CD1c-positive myeloid dendritic cell (primary cell): ENCODE results near the gene SAMD14.

Experiments
- DNase-seq: peaks from one replicate; pipeline ENCODE4 v3.0.0-alpha.2; 2016; ENCODE audit errors: extremely low spot score

SAMD14 gene

GRCh38 chr17:50112694-50113093 is 17.3 kb downstream of the SAMD14 start:
- no peak for DNase-seq

GRCh38 chr17:50111673-50112655 is 18.0 kb downstream of the SAMD14 start:
- DNase-seq = peak; percentile 20

- no peak for DNase-seq
These were observed 19.2 kb downstream of the SAMD14 start for GRCh38 chr17:50110591-50111349.

- DNase-seq = no peak
These were observed 20.2 kb downstream of the SAMD14 start for GRCh38 chr17:50109785-50110184.

GRCh38 chr17:50109207-50109606 is 20.8 kb downstream of the SAMD14 start:
- DNase-seq = no peak

- DNase-seq = no peak
These were observed 21.4 kb downstream of the SAMD14 start for GRCh38 chr17:50108556-50108955.

GRCh38 chr17:50107790-50108414 is 22.1 kb downstream of the SAMD14 start:
- DNase-seq = no peak

- DNase-seq = no peak
These were observed 23.4 kb downstream of the SAMD14 start for GRCh38 chr17:50106393-50107131.

- no peak for DNase-seq
These were observed 24.1 kb downstream of the SAMD14 start for GRCh38 chr17:50105811-50106210.

GRCh38 chr17:50103941-50104340 is 26.0 kb downstream of the SAMD14 start:
- no peak for DNase-seq

GRCh38 chr17:50103252-50103651 is 26.7 kb downstream of the SAMD14 start:
- no peak for DNase-seq

- no peak for DNase-seq
These were observed 27.6 kb downstream of the SAMD14 start for GRCh38 chr17:50102164-50102991.

GRCh38 chr17:50101346-50102163 is 28.4 kb downstream of the SAMD14 start:
- DNase-seq = no peak

GRCh38 chr17:50100921-50101345 is 29.0 kb downstream of the SAMD14 start:
- no peak for DNase-seq

GRCh38 chr17:50100480-50100883 is 29.5 kb downstream of the SAMD14 start:
- DNase-seq = no peak

GRCh38 chr17:50099003-50099402 is 31.0 kb downstream of the SAMD14 start:
- no peak for DNase-seq

GRCh38 chr17:50098583-50098982 is 31.4 kb downstream of the SAMD14 start:
- no peak for DNase-seq

- no peak for DNase-seq
These were observed 32.0 kb downstream of the SAMD14 start for GRCh38 chr17:50097926-50098325.

- no peak for DNase-seq
These were observed 32.5 kb downstream of the SAMD14 start for GRCh38 chr17:50097455-50097854.

GRCh38 chr17:50096758-50097157 is 33.2 kb downstream of the SAMD14 start:
- DNase-seq = no peak
